Stimulated activated CD4-positive, alpha-beta T cell treated with anti-CD3 and anti-CD28 coated beads, Interleukin-2, amount 100 ng/mL, for 24 hours (primary cell): ENCODE results near the gene ACTN3.
"Not testable (repeated sequence)": the region's sequence is repeated elsewhere in the genome, so short reads cannot be mapped to it uniquely, and the experiment has no call there.

Source experiments
- DNase-seq, 2 donors: peaks; one replicate each; pipeline ENCODE4 v3.0.0-alpha.2; 2020

ACTN3 gene

DNA sequence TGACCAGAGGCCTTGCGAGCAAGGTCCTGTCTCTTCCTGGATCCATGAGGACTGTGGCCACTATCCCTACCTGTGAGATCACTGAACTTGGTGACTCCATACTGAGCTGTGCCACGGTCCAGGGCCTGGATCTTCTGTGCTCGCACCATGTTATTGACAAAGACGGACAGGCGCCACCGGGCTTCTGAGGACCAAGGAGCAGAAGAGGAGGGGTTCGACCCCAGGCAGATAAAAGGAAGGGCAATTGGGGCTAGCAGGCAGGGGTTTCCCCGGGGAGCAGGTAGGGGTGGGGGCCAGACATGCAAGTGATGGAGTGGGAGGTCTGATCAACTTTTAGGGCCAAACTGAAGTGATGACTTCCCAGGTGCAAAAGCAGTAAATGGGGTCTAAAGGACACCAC, 19.5 kb downstream of the ACTN3 start:
- no peak for DNase-seq

DNA sequence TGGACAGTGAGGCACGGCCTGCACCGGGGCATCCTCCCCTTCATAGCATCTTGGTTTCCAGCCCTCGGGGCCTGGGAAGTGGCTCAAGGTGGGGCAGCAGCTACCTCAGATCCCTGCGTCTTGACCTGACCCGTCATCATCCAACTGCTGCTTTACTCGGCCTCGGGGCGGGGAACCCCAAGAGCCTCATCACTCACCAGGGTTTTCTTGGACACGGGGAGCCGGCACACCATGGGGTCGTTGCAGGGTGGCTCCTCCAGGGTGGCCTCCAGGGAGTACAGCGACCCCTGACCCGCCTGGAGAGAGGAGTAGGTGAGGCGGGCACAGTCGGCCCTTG, 21.1 kb downstream of the ACTN3 start:
- DNase-seq: no peak

DNA sequence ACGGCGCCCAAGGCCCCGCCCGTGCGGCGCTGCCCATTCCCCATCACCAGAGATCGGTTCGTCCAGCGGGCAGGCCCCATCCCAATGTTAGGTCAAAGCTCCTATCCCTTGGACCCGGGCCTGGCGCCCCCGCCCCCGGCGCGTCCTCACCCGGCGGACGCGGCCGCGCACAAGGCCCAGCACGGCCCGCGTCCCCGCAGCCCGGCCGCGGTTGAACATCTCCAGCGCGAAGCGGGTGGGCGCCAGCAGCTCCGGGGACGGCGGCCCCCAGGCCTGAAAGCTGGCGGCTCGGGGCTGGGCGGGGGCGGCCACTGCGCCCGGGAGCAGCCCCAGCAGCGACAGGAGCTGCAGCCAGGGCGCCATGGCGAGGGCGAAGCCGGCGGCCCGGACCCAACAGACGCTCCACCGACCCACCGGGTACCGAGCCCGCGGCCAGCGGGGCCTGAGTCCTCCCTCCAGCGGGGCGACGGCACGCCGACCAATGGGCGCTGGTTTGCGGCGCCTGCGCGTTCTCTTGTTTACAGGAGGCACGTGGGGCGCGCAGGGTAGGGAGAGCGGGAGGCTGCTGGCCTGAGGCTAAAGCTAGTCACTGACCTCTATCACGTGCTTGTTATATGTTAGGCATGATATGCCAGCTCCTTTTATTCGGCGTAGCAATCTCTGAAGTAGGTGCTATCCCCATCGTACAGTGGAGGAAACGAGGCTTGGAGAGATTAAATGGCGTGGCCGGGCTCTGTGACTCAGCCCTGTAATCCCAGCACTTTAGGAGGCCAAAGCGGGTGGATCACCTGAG, 21.6 kb downstream of the ACTN3 start, which contains the start of gene CTSF:
TSS of gene CTSF (minus strand) at position 483 of the 793 bp plus-strand sequence. CDS start at position 363, 120 bp downstream.
- peak; percentile 76 to 80 for DNase-seq

DNA sequence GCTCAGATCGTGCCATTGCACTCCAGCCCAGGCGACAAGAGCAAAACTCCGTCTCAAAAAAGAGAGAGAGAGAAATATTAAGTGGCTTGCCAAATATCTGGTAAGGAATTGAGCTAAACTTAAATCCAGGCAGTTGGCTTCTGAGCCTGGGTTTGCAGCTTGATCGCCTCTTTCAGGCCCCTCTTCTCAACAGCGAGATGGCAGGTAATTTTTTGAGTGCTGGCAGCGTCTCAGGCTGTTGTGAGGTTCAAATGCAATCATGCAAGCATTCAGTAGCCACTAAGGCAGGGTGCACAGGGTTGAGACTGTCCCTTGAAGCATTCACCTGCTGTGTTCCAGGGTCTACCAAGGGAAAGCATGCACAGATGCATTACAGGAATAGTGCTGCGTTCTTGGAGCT, 22.4 kb downstream of the ACTN3 start:
- no peak for DNase-seq

DNA sequence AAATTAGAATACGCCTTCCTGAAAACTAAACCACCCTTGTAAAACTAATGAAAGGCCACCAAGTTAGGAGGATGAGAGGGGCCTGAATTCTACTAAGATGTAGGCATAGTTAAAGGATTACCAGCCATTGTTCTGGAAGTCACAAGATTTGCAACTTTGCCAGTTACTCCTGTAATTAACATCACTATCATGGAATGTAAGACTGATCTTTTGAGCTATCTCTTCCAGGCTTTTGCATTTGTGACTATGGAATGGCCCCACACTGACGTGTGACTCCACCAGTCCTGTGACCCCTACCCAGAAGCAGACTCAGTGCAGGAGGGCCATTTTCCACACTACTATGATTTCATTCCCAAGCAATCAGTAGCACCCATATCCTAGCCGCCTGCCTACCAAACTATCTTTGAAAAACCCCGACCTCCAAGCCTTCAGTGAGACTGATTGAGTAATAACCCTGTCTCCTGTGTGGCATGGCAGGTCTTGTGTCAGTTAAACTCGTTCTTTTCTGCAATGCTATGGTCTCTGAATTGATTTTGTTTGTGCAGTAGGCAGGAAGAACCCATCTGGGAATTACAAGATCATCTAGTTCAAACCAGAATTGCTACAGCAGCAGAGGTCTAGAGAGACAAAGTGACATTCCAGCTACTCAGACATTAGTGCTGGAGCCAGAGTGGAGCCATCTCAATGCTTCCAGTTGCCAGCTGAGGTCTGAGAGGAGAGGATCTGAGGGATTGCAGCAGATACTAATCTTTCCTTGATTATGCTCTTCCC, 23.6 kb downstream of the ACTN3 start:
- no peak for DNase-seq

DNA sequence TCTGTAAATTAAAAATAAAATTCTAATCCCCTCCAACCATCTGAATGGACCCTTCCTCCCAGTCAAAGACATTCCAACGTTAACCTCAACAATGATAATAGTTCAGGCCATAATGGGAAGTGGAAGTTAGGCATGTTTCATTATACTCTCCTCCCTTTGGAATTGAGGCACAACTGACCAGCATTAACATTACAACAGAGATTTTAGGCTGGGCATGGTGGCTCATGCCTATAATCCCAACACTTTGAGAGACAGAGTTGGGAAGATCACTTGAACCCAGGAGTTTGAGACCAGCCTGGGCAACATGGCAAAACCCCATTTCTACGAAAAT, 24.1 kb downstream of the ACTN3 start:
- DNase-seq: no peak

DNA sequence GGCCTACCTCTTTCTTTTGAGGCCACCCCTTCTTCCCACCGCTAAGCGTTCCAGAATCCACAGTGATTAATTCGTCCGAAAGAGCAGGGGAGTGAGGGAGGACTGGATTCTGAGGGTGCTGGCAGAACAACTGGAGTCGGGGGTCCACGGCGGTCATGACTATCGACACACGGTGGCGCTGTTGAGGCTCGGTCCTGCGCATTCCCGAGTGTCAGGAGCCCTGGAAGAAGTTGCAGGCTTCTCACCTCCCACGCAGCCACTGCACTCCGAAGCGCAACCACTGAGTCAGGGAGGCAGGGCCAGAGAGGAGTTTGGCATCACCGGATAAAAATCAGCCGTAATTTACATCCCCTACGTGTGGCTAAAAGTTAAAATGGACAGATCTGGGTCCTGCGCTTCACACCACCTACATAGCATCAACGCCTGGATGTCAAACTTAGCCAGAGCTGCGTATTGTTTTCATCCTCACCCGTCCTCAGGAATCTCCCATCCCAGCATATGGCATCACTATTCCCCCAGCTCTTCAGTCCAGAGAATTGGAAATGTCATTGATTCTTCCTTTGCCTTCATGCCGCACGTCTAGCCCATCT, 32.4 kb downstream of the ACTN3 start:
- DNase-seq: peak; percentile 88 to 92

DNA sequence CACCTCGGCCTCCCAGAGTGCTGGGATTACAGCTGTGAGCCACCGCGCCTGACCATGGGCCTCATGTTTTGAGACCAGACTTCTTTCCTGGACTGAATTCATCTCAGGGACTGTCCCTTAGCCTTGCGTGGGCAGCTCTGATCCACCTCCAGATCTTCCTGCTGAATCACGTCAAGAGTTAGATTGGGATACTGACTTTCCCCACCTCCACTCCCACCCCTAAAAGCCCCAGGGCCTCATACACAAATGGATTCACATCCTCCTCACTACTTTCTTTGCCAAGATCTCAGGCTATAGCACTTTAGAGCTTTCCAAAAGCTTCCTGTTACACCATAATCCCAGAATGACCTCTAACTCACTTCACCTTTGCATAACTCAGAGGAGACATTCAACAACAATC, 34.1 kb downstream of the ACTN3 start:
- no peak for DNase-seq

DNA sequence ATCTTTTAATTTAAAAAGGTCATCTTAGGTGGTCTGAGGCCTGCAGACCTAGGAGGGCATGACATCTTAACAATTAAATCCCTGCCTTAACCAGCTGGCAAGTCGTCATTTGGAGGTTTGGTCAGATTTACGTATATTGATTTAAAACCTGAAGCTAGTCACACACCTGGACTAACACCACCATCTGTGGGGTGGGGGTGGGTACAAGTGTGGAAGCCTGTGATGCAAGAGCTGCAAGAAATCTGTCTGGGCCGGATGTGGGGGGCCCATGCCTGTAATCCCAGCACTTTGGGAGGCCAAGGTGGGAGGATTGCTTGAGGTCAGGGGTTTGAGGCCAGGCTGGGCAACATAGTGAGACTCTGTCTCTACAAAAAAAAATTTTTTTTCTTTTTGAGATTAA, 34.6 kb downstream of the ACTN3 start:
- DNase-seq: no peak

DNA sequence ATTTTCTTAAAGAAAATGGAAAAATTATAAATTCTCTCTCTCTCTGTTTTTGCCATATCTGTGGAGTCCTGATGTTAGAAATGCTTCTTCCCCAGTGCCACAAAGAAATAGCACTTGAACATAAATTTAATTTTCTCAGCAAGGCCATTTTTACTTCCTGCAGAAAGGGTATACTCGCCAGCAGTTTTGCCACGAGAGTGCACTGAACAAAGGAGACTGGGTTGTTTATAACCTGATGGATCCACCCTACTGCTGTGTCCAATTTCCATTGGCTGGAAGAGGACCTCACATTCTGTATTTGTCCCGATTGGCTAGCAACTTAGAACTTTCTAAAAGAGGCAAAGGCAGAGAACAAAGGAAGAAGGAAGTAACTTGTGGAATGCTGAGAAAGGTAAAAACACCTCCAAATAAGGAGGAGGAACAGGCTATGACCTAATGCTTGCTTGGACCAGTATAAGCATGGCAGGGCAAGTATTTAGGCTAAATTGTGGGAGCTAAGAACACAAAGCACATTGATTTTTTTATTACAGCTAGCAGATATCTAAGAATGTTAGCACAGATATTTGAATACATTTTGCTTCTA, 36.0 kb downstream of the ACTN3 start:
- not testable (repeated sequence) for DNase-seq

DNA sequence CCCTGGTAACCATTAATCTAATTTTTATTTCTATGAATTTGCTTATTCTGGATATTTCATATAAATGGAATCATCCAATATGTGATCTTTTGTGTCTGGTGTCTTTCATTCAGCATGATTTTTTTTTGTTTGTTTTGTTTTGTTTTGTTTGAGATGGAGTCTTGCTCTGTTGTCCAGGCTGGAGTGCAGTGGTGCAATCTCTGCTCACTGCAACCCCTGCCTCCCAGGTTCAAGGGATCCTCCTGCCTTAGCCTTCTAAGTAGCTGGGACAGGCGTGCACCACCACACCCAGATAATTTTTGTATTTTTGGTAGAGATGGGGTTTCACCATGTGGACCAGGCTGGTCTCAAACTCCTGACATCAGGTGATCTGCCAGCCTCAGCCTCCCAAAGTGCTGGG, 38.7 kb downstream of the ACTN3 start:
- not testable (repeated sequence) for DNase-seq

DNA sequence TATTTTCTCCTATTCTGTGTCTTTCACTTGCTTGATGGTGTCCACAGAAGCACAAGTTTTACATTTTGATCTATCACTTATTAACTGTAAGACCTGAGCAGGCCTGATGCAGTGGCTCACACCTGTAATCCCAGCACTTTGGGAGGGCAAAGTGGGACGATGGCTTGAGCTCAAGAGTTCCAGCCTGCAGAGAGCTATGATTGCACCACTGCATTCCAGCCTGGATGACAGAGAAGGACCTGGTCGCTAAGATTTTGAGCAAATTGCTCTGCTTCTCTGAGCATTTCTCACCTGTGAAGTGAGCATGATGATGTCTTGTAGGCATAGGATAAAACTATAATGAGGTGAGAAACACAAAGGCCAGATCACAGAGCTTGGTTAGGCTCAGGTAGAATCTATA, 39.4 kb downstream of the ACTN3 start:
- DNase-seq: no peak

DNA sequence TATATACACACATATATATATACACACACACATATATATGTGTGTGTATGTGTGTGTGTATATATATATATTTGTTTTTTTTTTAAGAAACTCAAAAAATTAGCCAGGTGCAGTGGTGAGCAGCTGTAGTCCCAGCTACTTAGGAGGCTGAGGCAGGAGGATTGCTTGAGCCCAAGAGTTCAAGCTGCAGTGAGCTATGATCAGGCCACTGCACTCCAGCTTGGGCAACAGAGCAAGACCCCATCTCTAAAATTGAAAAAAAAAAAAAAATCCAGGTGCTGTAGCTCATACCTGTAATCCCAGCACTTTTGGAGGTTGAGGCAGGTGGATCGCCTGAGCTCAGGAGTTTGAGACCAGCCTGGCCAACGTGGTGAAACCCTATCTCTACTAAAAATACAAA, 42.6 kb downstream of the ACTN3 start:
- DNase-seq: not testable (repeated sequence)

DNA sequence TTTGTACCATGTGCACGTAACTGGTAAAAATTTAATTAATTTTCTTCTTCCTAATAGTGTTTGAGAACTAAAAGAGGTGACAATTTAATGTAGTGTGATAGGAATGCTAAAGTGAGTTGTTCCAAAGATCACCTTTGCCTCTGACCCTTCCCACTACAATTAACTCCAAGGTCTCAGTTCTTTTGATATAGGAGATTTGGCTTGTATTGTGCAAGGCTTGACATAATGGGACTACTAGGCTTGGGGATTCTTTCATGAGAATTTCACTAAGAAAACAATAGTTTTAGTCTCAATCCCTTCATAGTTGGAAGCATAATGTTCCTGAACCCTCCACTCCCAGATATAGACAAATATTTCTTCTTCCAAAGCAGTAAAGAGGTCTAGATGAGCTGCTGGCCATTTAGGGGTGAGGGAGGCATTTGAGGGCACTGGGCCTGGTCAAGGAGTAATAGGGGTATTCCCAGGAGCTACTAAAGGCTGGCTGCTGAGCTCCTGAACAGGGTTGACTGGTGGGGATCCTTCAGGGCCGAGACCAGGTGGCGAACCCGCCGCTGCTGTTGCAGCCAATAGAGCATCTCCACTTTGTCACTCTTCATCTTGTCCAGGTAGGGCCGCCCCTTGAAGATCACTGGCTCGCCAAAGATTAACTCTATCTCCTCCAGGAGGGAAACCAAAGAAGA, 43.4 kb downstream of the ACTN3 start:
- DNase-seq: no peak

DNA sequence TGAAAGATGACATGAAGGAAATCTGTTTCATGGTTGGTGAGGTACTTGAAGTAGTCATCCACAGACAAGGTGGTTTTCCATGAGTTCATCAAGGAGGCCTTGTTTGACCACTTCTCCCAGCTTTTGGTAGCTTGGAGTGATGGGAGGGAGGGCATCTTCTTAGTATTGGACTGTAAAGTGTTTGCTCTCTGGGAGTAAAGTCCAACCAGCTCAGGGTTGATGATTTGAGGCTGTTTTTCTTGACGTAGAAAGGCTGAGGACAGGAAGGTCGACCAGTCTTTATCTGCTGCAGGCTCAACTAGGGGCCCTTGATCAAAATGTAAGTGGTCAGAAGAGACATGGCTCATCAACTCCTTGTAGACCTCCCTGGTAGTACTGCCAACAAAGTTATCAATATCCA, 44.5 kb downstream of the ACTN3 start:
- DNase-seq: no peak

DNA sequence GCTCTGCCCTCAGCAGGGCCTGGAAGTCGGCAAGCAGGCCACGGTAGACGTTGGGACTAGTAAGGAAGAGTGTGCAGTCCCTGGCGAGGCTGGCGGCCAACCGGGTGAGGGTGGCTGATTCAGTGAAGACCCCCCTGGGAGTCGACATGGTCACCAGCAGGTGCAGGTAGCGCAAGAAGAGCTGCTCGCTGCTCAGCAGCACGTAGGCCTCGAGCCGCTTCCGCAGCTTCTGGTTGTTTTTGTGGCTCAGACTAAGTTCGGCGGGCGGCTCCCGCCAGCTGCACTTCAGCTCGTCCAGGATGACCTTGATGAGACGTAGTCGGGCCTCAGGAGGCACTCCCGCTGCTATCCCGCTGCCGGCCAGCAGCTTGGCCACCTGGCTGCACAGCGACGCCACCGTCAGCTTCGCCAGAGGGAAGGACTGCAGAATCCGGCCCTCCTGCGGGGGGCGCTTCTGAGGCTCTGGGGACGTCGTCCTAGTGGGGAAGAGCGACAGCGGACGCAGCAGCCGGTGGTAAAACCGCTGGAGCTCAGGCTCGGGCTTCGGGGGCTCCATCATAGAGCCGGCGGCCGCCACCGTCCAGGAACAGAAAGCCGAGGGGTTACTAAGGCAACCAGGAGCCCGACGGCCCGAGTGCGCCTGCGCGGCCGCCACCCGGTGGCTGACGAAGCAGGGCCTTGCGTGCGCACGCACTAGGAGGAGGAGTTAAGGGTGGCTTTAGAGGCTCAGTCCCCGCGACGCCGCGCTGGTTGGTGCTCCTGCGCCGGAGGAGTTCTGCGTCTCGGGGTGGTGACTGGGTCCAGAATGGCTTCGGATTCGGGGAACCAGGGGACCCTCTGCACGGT, 46.0 kb downstream of the ACTN3 start, which contains the start of the genes CCDC87 and CCS:
TSS of gene CCDC87 (minus strand) at position 607 of the 846 bp plus-strand sequence. CDS start at position 559, 48 bp downstream.
TSS of gene CCS (plus strand) at position 729 of the 846 bp plus-strand sequence. CDS start at position 806, 77 bp downstream.
- peak; percentile 99 for DNase-seq

DNA sequence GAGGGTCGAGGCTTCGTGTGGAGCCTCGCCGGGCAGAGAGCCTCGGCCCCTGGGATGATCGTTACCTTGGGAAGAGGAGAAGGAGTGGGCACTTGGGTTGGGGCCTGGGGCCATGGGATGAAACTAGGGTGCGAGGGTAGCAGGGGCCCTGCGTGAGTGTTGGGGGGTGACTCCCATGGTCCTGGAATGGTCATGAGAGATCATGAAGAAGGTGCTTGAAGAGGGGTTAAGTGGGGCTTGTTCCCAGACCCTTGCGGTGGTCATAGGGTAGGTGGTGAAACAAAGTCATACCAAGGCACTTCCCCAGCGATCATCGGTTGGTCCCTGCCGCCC, 46.6 kb downstream of the ACTN3 start:
- DNase-seq: no peak

DNA sequence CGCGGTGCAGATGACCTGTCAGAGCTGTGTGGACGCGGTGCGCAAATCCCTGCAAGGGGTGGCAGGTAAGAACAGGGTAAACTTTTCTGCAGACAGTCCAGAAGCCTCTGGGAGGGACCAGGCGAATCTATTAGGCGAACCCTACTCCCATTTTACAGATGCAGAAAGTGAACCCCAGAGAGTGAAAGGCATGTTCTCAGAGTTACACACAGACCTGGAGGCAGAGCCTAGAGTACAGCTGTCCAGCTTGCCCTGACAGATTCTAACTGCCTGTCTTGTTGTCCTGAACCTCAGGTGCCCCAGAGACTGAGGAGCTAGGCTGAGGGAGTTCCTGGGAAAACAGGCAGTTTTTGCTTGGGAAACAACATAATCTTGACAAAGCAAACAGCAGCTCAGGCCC, 46.9 kb downstream of the ACTN3 start:
- DNase-seq: no peak

DNA sequence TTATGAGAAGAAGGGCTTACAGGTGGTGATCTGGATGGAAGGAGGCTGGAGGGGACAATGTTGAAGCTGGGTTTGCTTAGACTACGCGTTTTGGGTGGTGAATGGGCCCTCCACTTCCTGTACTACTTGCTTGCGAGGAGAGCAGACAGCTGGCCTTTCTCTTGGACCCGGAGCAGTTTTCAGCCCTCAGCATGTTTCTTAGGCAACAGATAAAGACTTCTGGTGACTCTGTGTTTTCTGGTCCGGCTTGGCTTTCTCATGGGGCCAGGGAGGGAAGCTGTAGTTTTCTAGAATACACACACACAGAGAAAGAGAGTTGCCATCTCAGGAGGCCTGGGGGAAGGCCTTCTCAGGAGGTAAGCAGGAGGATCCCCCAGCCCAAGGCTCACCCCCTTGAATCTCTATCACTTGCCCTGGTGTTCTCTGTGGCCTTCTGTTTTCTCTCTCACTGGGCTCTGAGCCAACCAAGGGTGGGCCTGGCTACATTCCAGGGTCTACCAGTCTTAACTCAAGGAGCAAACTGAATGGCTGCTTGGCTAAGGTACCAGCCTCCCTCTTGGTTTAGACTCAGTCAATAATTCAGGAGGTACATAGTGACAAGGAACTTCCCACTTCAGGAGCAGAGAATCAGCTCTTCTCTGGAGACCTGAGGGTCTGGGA, 48.7 kb downstream of the ACTN3 start:
- DNase-seq: no peak

DNA sequence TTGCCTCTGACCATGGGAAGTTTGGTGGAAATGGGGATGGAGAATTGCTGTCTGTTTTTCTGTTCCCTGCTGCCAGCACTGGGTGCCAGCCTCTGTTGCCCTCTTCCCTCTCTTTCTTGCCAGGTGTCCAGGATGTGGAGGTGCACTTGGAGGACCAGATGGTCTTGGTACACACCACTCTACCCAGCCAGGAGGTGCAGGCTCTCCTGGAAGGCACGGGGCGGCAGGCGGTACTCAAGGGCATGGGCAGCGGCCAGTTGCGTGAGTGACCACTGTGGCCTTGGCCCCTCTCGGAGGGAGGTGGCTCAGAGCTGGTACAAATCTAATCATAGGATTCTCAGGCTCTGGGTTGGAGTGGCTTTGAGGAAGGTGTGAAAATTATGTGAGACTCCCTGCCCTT, 52.3 kb downstream of the ACTN3 start:
- DNase-seq: no peak

DNA sequence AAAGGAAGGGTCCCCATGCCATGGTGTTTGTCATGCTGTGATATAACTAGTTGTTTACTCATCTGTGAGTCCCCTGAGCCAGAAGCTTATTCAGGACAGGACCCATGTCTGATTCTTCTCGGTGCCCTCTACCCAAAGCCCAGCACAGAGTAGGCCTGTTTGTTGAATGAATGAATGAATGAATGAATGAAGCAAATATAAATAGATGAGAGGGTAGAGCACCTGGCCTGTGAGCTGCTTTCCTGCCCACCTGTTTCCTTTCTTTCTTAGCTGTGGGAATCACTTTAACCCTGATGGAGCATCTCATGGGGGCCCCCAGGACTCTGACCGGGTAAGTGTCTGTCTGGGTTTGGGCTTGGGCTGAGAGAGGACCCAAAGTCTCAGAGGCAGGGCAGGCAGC, 53.5 kb downstream of the ACTN3 start:
- no peak for DNase-seq
